HepG2 (cell line): ENCODE measurements around the gene GHRL. TPM values are rescaled to one million over a fixed set of nuclear protein-coding genes. Genes with fewer than 3 reads are reported as not detected.

Experiments used
- ARNTL ChIP-seq: sonication (generic); formaldehyde crosslinking; IDR thresholded peaks from 2 replicates; pipeline ENCODE4 v1.4.0; 2020; ENCODE audit warnings: mild to moderate bottlenecking, missing genetic modification reagents
- CENPX ChIP-seq: sonication (generic); formaldehyde crosslinking; IDR thresholded peaks from 2 replicates; pipeline ENCODE4 v1.9.0; 2021; ENCODE audit warnings: mild to moderate bottlenecking, missing genetic modification reagents, moderate library complexity
- HIVEP1 ChIP-seq: sonication (generic); formaldehyde crosslinking; IDR thresholded peaks from 2 replicates; pipeline ENCODE4 v1.4.0; 2020; ENCODE audit warnings: mild to moderate bottlenecking, missing genetic modification reagents
- HOXA5 ChIP-seq: sonication (generic); formaldehyde crosslinking; IDR thresholded peaks from 2 replicates; pipeline ENCODE4 v1.4.0; 2020; ENCODE audit warnings: missing genetic modification reagents
- KAT2B ChIP-seq: fragments of 150-350 bp; IDR thresholded peaks from 2 replicates; pipeline ENCODE4 v1.6.1; 2014; ENCODE audit warnings: low read depth, low read length, borderline replicate concordance
- MEIS2 ChIP-seq: sonication (generic); formaldehyde crosslinking; IDR thresholded peaks from 2 replicates; pipeline ENCODE4 v1.9.0; 2021; ENCODE audit warnings: mild to moderate bottlenecking, missing genetic modification reagents
- MIER2 ChIP-seq: IDR thresholded peaks from 2 replicates; pipeline ENCODE4 v1.6.1; 2016; ENCODE audit warnings: missing biosample characterization, missing genetic modification reagents
- NFE2L2 ChIP-seq: fragments of 150-350 bp; IDR thresholded peaks from 2 replicates; pipeline ENCODE4 v1.6.1; 2014; ENCODE audit warnings: low read length
- PAWR ChIP-seq: sonication (generic); formaldehyde crosslinking; IDR thresholded peaks from 2 replicates; pipeline ENCODE4 v1.4.0; 2020; ENCODE audit warnings: missing genetic modification reagents, mild to moderate bottlenecking, borderline replicate concordance
- PAX8 ChIP-seq: sonication (generic); formaldehyde crosslinking; IDR thresholded peaks from 2 replicates; pipeline ENCODE4 v1.8.0; 2022; ENCODE audit warnings: mild to moderate bottlenecking, missing genetic modification reagents, borderline replicate concordance
- PRMT3 ChIP-seq: sonication (generic); formaldehyde crosslinking; IDR thresholded peaks from 2 replicates; pipeline ENCODE4 v1.8.1; 2022; ENCODE audit warnings: low read depth, mild to moderate bottlenecking, moderate library complexity, missing genetic modification reagents, borderline replicate concordance
- SAFB2 ChIP-seq: sonication (generic); formaldehyde crosslinking; IDR thresholded peaks from 2 replicates; pipeline ENCODE4 v1.5.1; 2020; ENCODE audit warnings: missing genetic modification reagents, low read depth, mild to moderate bottlenecking, borderline replicate concordance
- STAT6 ChIP-seq: sonication (generic); formaldehyde crosslinking; IDR thresholded peaks from 2 replicates; pipeline ENCODE4 v1.4.0; 2020; ENCODE audit warnings: missing genetic modification reagents, mild to moderate bottlenecking, borderline replicate concordance
- TFDP1 ChIP-seq: IDR thresholded peaks from 2 replicates; pipeline ENCODE4 v1.6.1; 2016; ENCODE audit warnings: missing compliant biosample characterization, missing genetic modification reagents, borderline replicate concordance
- THAP7 ChIP-seq: sonication (generic); formaldehyde crosslinking; IDR thresholded peaks from 2 replicates; pipeline ENCODE4 v1.8.1; 2023; ENCODE audit warnings: mild to moderate bottlenecking, missing genetic modification reagents
- THYN1 ChIP-seq: sonication (generic); formaldehyde crosslinking; IDR thresholded peaks from 2 replicates; pipeline ENCODE4 v1.8.1; 2023; ENCODE audit warnings: low read depth, mild to moderate bottlenecking, moderate library complexity, missing genetic modification reagents, borderline replicate concordance
- ZFY ChIP-seq: sonication (generic); formaldehyde crosslinking; IDR thresholded peaks from 2 replicates; pipeline ENCODE4 v1.4.0; 2020; ENCODE audit warnings: missing genetic modification reagents
- ZMAT5 ChIP-seq: sonication (generic); formaldehyde crosslinking; IDR thresholded peaks from 2 replicates; pipeline ENCODE4 v1.5.0; 2020; ENCODE audit warnings: mild to moderate bottlenecking, low read depth, missing genetic modification reagents, borderline replicate concordance
- ZNF496 ChIP-seq: sonication (generic); formaldehyde crosslinking; IDR thresholded peaks from 2 replicates; pipeline ENCODE4 v1.8.1; 2023; ENCODE audit warnings: mild to moderate bottlenecking, moderate library complexity, missing genetic modification reagents; ENCODE audit not compliant: insufficient replicate concordance
- ZNF512B ChIP-seq: sonication (generic); formaldehyde crosslinking; IDR thresholded peaks from 2 replicates; pipeline ENCODE4 v1.5.1; 2020; ENCODE audit warnings: missing genetic modification reagents, mild to moderate bottlenecking, borderline replicate concordance
- ZNF775 ChIP-seq: sonication (generic); formaldehyde crosslinking; IDR thresholded peaks from 2 replicates; pipeline ENCODE4 v1.4.0; 2020; ENCODE audit warnings: missing genetic modification reagents, mild to moderate bottlenecking, moderate library complexity, borderline replicate concordance
- ZNF83 ChIP-seq: sonication (generic); formaldehyde crosslinking; IDR thresholded peaks from 2 replicates; pipeline ENCODE4 v1.4.0; 2020; ENCODE audit warnings: missing genetic modification reagents, mild to moderate bottlenecking, borderline replicate concordance
- polyA plus RNA-seq, 8 experiments: library from polyadenylated mRNA; depleted of rRNA in 3 of 8; stranded (reverse) in 7 of 8; unstranded in 1 of 8; fragments of >200 nt; fragmentation: Illumina TruSeq in 4 of 8; extraction: Trizol in 4 of 8; gene quantifications; 2 replicates each; pipeline versions ENCODE4 v1.2.1 to v1.2.3, GENCODE V29; 2011 to 2016; ENCODE audit warnings: low read depth in 4 of 8, missing spikeins in 1 of 8, mixed read lengths in 1 of 8; ENCODE audit not compliant: insufficient read depth in 1 of 8
- total RNA-seq, 5 experiments: library from RNA; depleted of rRNA; stranded (reverse); fragments of >200 nt; fragmentation: Illumina TruSeq; extraction: Trizol; gene quantifications; 2 replicates each; pipeline ENCODE4 v1.2.3, GENCODE V29; 2016; ENCODE audit warnings: low read depth in 1 of 5

The GHRL gene
- total and polyA plus RNA-seq, 2 of the 13 experiments (the other 11 are each of a cell fraction or from before 2014, with no cell fraction given): 0.09 TPM; not detected in 1

GRCh38 chr3:10317311-10317960 is 24.7 kb upstream of the GHRL start (continued):
- TF ChIP-seq ZNF512B (CRISPR knock-in tag) (no peak), PAWR (CRISPR knock-in tag) (no peak), CENPX (CRISPR knock-in tag) (no peak), ZFY (CRISPR knock-in tag) (peak; percentile 54), SAFB2 (CRISPR knock-in tag) (0 out of 2 replicates have a peak, but pooled peaks have one; percentile 44), HOXA5 (0 out of 2 replicates have a peak, but pooled peaks have one; percentile 29), ZNF83 (CRISPR knock-in tag) (no peak), THAP7 (CRISPR knock-in tag) (no peak), TFDP1 (CRISPR knock-in tag) (no peak; the same call in 1 of the 2 replicates), STAT6 (CRISPR knock-in tag) (no peak), THYN1 (no peak), ZMAT5 (CRISPR knock-in tag) (no peak), ZNF496 (CRISPR knock-in tag) (no peak), HIVEP1 (no peak), ZNF775 (CRISPR knock-in tag) (no peak), MIER2 (CRISPR knock-in tag) (peak; percentile 75), NFE2L2 (no peak), PAX8 (no peak), ARNTL (CRISPR knock-in tag) (no peak), KAT2B (no peak), PRMT3 (CRISPR knock-in tag) (no peak), MEIS2 (CRISPR knock-in tag) (no peak; the same call in 1 of the 2 replicates)
